ENCODE data around the gene FADD.

FADD gene

DNA sequence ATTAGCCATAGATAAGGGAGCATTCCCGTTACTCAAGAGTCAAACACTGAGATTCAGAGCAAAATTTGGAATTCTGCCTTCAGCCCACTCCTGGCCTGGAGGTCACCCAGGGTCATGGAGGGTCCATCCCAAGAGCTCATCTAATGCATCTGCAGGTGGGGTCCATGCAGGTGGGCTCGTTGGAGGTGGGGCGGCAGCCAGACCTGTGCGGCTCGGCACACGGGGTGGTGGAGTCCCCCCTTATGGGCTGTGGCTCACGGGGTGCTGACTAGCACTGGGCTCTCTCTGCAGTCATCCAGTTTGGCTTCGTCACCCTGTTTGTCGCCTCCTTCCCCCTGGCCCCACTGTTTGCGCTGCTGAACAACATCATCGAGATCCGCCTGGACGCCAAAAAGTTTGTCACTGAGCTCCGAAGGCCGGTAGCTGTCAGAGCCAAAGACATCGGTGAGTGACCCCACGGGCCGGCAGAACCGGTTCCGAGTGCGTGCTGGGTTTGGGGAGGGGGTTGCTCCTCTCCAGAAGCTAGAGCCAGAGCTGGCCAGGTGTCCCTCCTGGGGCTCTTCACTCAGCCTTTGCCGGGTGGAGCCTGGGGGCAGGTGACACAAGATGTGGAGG is 32.4 kb upstream of the FADD start:
- no peak for DNase-seq (ENCODE audit: low spot score)
- no peaks in the 10 kb centered on the region for H3K36me3 ChIP-seq (ENCODE audit: low read depth)
- H3K9me3 ChIP-seq (ENCODE audit: severe bottlenecking): no peaks in the 10 kb centered on the region
- no peak for ATAC-seq (ENCODE audit: low read depth)
- no peaks in the 10 kb centered on the region for H3K27me3 ChIP-seq (ENCODE audit: insufficient read depth, poor library complexity, severe bottlenecking)
- H3K4me3 ChIP-seq (ENCODE audit: severe bottlenecking): no peak overlapping the region
- TF ChIP-seq, protein P1, sequence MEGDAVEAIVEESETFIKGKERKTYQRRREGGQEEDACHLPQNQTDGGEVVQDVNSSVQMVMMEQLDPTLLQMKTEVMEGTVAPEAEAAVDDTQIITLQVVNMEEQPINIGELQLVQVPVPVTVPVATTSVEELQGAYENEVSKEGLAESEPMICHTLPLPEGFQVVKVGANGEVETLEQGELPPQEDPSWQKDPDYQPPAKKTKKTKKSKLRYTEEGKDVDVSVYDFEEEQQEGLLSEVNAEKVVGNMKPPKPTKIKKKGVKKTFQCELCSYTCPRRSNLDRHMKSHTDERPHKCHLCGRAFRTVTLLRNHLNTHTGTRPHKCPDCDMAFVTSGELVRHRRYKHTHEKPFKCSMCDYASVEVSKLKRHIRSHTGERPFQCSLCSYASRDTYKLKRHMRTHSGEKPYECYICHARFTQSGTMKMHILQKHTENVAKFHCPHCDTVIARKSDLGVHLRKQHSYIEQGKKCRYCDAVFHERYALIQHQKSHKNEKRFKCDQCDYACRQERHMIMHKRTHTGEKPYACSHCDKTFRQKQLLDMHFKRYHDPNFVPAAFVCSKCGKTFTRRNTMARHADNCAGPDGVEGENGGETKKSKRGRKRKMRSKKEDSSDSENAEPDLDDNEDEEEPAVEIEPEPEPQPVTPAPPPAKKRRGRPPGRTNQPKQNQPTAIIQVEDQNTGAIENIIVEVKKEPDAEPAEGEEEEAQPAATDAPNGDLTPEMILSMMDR (IDR thresholded peaks at IDR 0.05; ENCODE audit: poor library complexity, severe bottlenecking): no peak
- no peaks in the 10 kb centered on the region for H3K4me1 ChIP-seq (ENCODE audit: insufficient read depth, poor library complexity, severe bottlenecking)
- no peak overlapping the region for H3K27ac ChIP-seq (ENCODE audit: poor library complexity, severe bottlenecking)

DNA sequence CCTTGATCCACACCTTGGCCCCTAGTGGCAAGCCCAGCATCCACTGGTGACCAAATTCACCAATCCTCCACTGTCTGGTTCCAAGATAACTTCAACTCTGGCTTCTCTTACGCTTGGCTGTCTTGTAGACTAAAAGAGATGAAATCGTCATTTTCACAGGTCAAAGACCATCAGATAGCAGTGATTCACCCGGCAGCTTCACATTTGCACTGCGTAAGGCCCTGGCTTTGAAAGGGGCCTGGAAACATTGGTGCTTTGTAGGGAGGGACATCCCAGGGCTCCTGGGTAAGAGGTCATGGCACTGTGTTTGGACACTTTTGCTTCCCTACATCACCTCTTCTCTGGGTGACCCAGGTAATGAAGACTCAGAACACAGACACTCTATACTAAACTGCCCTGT is 30.1 kb upstream of the FADD start:
- DNase-seq (ENCODE audit: low spot score) (no peak), ATAC-seq (ENCODE audit: low read depth) (no peak)
- Histone ChIP-seq H3K4me1 (ENCODE audit: insufficient read depth, poor library complexity, severe bottlenecking) (no peaks in the 10 kb centered on the region), H3K36me3 (ENCODE audit: low read depth) (no peaks in the 10 kb centered on the region), H3K4me3 (ENCODE audit: severe bottlenecking) (no peak overlapping the region), H3K27me3 (ENCODE audit: insufficient read depth, poor library complexity, severe bottlenecking) (no peaks in the 10 kb centered on the region), H3K27ac (ENCODE audit: poor library complexity, severe bottlenecking) (no peak overlapping the region), H3K9me3 (ENCODE audit: severe bottlenecking) (no peaks in the 10 kb centered on the region)
- TF ChIP-seq, protein P1 (IDR thresholded peaks at IDR 0.05; ENCODE audit: poor library complexity, severe bottlenecking): no peak

DNA sequence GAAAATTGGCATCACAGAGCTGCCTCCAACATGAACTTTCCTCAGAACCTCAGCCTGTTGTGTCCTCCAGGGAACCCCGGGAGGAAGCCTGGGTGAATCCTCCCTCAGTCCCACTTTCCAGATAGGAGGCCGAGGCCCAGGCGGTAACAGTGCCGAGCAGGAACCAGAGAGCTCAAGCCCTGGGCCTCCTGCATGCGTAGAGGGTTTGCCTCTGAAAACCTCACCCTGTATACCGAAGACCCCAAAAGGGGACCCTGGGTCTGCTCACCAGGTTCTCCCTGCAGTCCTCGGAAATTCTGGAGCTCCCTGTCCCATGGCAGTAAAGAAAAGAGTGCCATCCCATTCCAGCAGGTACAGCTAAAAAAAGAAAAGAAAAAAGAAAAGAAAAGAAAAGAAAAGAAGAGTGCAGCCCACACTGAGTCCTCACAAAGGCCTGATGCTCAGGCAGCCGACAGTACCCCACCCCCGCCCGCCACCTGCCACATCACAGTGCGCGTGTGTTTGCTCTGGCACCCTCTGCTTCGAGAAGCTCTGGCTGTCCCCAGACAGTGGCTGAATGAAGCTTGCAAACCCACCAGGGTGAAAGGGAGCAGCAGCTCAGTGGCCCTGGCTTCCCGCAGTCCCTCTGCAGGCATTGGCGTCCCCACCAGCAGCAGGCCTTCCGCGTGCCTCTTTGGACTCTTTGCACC is 28.4 kb upstream of the FADD start:
- ATAC-seq (ENCODE audit: low read depth) (no peak), DNase-seq (ENCODE audit: low spot score) (no peak)
- no peaks in the 10 kb centered on the region for H3K4me1 ChIP-seq (ENCODE audit: insufficient read depth, poor library complexity, severe bottlenecking)
- H3K9me3 ChIP-seq (ENCODE audit: severe bottlenecking): no peaks in the 10 kb centered on the region
- H3K27me3 ChIP-seq (ENCODE audit: insufficient read depth, poor library complexity, severe bottlenecking): no peaks in the 10 kb centered on the region
- H3K4me3 ChIP-seq (ENCODE audit: severe bottlenecking): no peak overlapping the region
- H3K36me3 ChIP-seq (ENCODE audit: low read depth): no peaks in the 10 kb centered on the region
- no peak overlapping the region for H3K27ac ChIP-seq (ENCODE audit: poor library complexity, severe bottlenecking)
- TF ChIP-seq, protein P1 (IDR thresholded peaks at IDR 0.05; ENCODE audit: poor library complexity, severe bottlenecking): no peak

DNA sequence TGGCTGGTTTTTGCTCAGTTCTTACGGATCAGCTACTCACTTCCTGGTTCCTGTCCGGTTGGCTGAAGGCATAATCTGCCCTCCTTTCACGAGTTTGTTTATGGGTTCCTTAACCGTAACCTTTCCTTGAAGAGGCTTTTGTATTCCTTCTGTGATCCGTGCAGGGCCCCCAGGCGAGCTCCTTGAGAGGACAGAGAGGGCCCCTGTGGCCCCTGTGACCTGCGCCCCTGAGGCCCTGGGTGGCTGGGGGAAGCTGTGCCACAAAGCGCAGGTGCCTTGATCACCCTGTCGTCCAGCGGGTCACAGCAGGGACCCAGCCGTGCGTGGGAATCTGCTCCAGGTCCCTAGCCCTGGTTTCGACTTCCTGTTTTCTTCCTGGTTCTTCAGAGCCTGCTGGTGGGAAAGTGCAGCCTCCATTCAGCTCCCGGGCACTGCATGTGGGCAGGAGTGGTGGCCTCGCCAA is 27.8 kb upstream of the FADD start:
- no peaks in the 10 kb centered on the region for H3K4me1 ChIP-seq (ENCODE audit: insufficient read depth, poor library complexity, severe bottlenecking)
- H3K27ac ChIP-seq (ENCODE audit: poor library complexity, severe bottlenecking): no peak overlapping the region
- no peak overlapping the region for H3K4me3 ChIP-seq (ENCODE audit: severe bottlenecking)
- TF ChIP-seq, protein P1 (IDR thresholded peaks at IDR 0.05; ENCODE audit: poor library complexity, severe bottlenecking): no peak
- no peaks in the 10 kb centered on the region for H3K9me3 ChIP-seq (ENCODE audit: severe bottlenecking)
- ATAC-seq (ENCODE audit: low read depth): no peak
- DNase-seq (ENCODE audit: low spot score): no peak
- no peaks in the 10 kb centered on the region for H3K36me3 ChIP-seq (ENCODE audit: low read depth)
- H3K27me3 ChIP-seq (ENCODE audit: insufficient read depth, poor library complexity, severe bottlenecking): no peaks in the 10 kb centered on the region

Data from RWPE2 (cell line).